HL-60 (cell line): Measurements from ENCODE around the gene FAR1.

Experiments
- DNase-seq, 2 experiments: peaks; one replicate each; pipeline ENCODE4 v3.0.0-alpha.2; 2010 to 2020; ENCODE audit warnings: low read depth in 1 of 2, low spot score in 1 of 2
- H3K27ac ChIP-seq: fragments of 250-450 bp; sonication (Bioruptor Pico); replicated peaks from 2 replicates; pipeline ENCODE4 v1.5.1; 2020; ENCODE audit warnings: mild to moderate bottlenecking, moderate library complexity
- H3K27me3 ChIP-seq: fragments of 250-450 bp; sonication (Bioruptor Pico); 2 replicates; pipeline ENCODE4 v1.5.1; 2021; ENCODE audit warnings: mild to moderate bottlenecking, moderate library complexity; ENCODE audit not compliant: insufficient read depth, poor library complexity, severe bottlenecking
- H3K4me3 ChIP-seq: replicated peaks from 2 replicates; pipeline ENCODE4 v1.5.1; 2011; ENCODE audit warnings: mild to moderate bottlenecking, control low read depth, low read length; ENCODE audit not compliant: insufficient read depth
- GABPA ChIP-seq: IDR thresholded peaks from 2 replicates; pipeline ENCODE4 v1.6.1; 2012; ENCODE audit warnings: low read depth
- POLR2AphosphoS5 ChIP-seq: IDR thresholded peaks from 2 replicates; pipeline ENCODE4 v1.6.1; 2012; ENCODE audit warnings: low read depth
- SPI1 ChIP-seq: IDR thresholded peaks from 2 replicates; pipeline ENCODE4 v1.6.1; 2012; ENCODE audit warnings: low read depth, mild to moderate bottlenecking, borderline replicate concordance
- TF ChIP-seq, protein P1 (sequence below): IDR thresholded peaks from 2 replicates; pipeline ENCODE4 v1.6.1; 2012; ENCODE audit warnings: low read depth; ENCODE audit not compliant: insufficient replicate concordance
- TF ChIP-seq, protein P2 (sequence below): IDR thresholded peaks from one replicate; pipeline ENCODE4 v1.5.1; 2011; ENCODE audit warnings: low read length, control low read depth, inconsistent platforms; ENCODE audit not compliant: insufficient read depth

The FAR1 gene

GRCh38 chr11:13679768-13680167 is 11.3 kb downstream of the FAR1 start:
- no peak for TF ChIP-seq GABPA
- TF ChIP-seq SPI1 = no peak
- TF ChIP-seq, protein P1, sequence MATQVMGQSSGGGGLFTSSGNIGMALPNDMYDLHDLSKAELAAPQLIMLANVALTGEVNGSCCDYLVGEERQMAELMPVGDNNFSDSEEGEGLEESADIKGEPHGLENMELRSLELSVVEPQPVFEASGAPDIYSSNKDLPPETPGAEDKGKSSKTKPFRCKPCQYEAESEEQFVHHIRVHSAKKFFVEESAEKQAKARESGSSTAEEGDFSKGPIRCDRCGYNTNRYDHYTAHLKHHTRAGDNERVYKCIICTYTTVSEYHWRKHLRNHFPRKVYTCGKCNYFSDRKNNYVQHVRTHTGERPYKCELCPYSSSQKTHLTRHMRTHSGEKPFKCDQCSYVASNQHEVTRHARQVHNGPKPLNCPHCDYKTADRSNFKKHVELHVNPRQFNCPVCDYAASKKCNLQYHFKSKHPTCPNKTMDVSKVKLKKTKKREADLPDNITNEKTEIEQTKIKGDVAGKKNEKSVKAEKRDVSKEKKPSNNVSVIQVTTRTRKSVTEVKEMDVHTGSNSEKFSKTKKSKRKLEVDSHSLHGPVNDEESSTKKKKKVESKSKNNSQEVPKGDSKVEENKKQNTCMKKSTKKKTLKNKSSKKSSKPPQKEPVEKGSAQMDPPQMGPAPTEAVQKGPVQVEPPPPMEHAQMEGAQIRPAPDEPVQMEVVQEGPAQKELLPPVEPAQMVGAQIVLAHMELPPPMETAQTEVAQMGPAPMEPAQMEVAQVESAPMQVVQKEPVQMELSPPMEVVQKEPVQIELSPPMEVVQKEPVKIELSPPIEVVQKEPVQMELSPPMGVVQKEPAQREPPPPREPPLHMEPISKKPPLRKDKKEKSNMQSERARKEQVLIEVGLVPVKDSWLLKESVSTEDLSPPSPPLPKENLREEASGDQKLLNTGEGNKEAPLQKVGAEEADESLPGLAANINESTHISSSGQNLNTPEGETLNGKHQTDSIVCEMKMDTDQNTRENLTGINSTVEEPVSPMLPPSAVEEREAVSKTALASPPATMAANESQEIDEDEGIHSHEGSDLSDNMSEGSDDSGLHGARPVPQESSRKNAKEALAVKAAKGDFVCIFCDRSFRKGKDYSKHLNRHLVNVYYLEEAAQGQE = no peak
- TF ChIP-seq, protein P2, sequence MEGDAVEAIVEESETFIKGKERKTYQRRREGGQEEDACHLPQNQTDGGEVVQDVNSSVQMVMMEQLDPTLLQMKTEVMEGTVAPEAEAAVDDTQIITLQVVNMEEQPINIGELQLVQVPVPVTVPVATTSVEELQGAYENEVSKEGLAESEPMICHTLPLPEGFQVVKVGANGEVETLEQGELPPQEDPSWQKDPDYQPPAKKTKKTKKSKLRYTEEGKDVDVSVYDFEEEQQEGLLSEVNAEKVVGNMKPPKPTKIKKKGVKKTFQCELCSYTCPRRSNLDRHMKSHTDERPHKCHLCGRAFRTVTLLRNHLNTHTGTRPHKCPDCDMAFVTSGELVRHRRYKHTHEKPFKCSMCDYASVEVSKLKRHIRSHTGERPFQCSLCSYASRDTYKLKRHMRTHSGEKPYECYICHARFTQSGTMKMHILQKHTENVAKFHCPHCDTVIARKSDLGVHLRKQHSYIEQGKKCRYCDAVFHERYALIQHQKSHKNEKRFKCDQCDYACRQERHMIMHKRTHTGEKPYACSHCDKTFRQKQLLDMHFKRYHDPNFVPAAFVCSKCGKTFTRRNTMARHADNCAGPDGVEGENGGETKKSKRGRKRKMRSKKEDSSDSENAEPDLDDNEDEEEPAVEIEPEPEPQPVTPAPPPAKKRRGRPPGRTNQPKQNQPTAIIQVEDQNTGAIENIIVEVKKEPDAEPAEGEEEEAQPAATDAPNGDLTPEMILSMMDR = no peak
- no peak for TF ChIP-seq POLR2AphosphoS5
- DNase-seq = no peak
- peak overlapping the region; percentile 5 for H3K27ac ChIP-seq
- no peaks in the 10 kb centered on the region for H3K27me3 ChIP-seq
- no peak overlapping the region for H3K4me3 ChIP-seq

- TF ChIP-seq GABPA (no peak), POLR2AphosphoS5 (peak; percentile 16; the same call in 1 of the 2 replicates), SPI1 (peak; percentile 97)
- TF ChIP-seq, protein P1 = no peak
- TF ChIP-seq, protein P2 = no peak
- Histone ChIP-seq H3K27ac (peak overlapping the region; percentile 21; the same call in 1 of the 2 replicates), H3K4me3 (no peak overlapping the region), H3K27me3 (no peaks in the 10 kb centered on the region)
- DNase-seq = peak; percentile 55 to 74
Observed at GRCh38 chr11:13680501-13681264, 12.2 kb downstream of the FAR1 start.

GRCh38 chr11:13681446-13681845 is 13.0 kb downstream of the FAR1 start:
- no peaks in the 10 kb centered on the region for H3K27me3 ChIP-seq
- H3K27ac ChIP-seq = no peak overlapping the region
- no peak for DNase-seq
- H3K4me3 ChIP-seq = no peak overlapping the region
- TF ChIP-seq, protein P1 = no peak
- TF ChIP-seq, protein P2 = no peak
- TF ChIP-seq GABPA = no peak
- no peak for TF ChIP-seq POLR2AphosphoS5
- no peak for TF ChIP-seq SPI1
